ENCODE data around the gene TP53RK.

GRCh38 chr20:46644160-46644559, 45.1 kb downstream of the TP53RK start:
- TF ChIP-seq CTCF (IDR thresholded peaks at IDR 0.05) = no peak
- TF ChIP-seq POLR2A (IDR thresholded peaks at IDR 0.05) = no peak
